Measurements from ENCODE around the gene FAM167B. TPM values are rescaled to one million over a fixed set of nuclear protein-coding genes. Genes with fewer than 3 reads are reported as not detected.
"Not testable (repeated sequence)": the region's sequence is repeated elsewhere in the genome, so short reads cannot be mapped to it uniquely, and the experiment has no call there.

The FAM167B gene
- total RNA-seq, 2 experiments from 2014 or later: 0.58 to 0.87 TPM

- Mint-ChIP-seq H3K9me3 (no peaks in the 10 kb centered on the region), H3K36me3 (ENCODE audit: low read depth) (peaks cover 74% of the 10 kb centered on the region), H3K27ac (peak overlapping the region; percentile 90), H3K27me3 (no peaks in the 10 kb centered on the region), H3K4me1 (peaks cover 67% of the 10 kb centered on the region), H3K4me3 (peak overlapping the region; percentile 72)
- ChIA-PET POLR2A (no interaction called here), CTCF (interaction anchor here (0.8 to 1.5 kb wide), 4 partner anchors 8 to 72 kb away, joined by 3 to 4 read pairs (median 4); no protein-coding TSS in a partner anchor)
- peak; percentile 87 for DNase-seq
These were observed 26.6 kb downstream of the FAM167B start for GRCh38 chr1:32273391-32274208.

- CTCF ChIA-PET: interaction anchor here (0.8 to 1.7 kb wide), 4 partner anchors 9 to 27 kb away, joined by 3 to 5 read pairs (median 4); no protein-coding TSS in a partner anchor
- no peak for DNase-seq
- H3K4me3 Mint-ChIP-seq: peak overlapping the region; percentile 72
- peaks cover 81% of the 10 kb centered on the region for H3K36me3 Mint-ChIP-seq (ENCODE audit: low read depth)
- POLR2A ChIA-PET: interaction anchor here (0.5 kb wide), 1 partner anchor 19 kb away, joined by 5 read pairs; no protein-coding TSS in a partner anchor
- no peaks in the 10 kb centered on the region for H3K9me3 Mint-ChIP-seq
- H3K27me3 Mint-ChIP-seq: no peaks in the 10 kb centered on the region
- H3K4me1 Mint-ChIP-seq: peaks cover 70% of the 10 kb centered on the region
- H3K27ac Mint-ChIP-seq: peak overlapping the region; percentile 90
These were observed 27.8 kb downstream of the FAM167B start for GRCh38 chr1:32274646-32275340.

- H3K4me3 Mint-ChIP-seq: no peak overlapping the region
- H3K27me3 Mint-ChIP-seq: no peaks in the 10 kb centered on the region
- POLR2A ChIA-PET: no interaction called here
- peaks cover 69% of the 10 kb centered on the region for H3K4me1 Mint-ChIP-seq
- H3K9me3 Mint-ChIP-seq: no peaks in the 10 kb centered on the region
- DNase-seq: no peak
- peak overlapping the region; percentile 90 for H3K27ac Mint-ChIP-seq
- peaks cover 83% of the 10 kb centered on the region for H3K36me3 Mint-ChIP-seq (ENCODE audit: low read depth)
- CTCF ChIA-PET: interaction anchor here (1.5 to 1.7 kb wide), 2 partner anchors 18 to 27 kb away, joined by 4 to 5 read pairs; no protein-coding TSS in a partner anchor
These were observed 28.4 kb downstream of the FAM167B start for GRCh38 chr1:32275424-32275823.

GRCh38 chr1:32276032-32276782, 29.2 kb downstream of the FAM167B start:
- POLR2A ChIA-PET: interaction anchor here (0.6 kb wide), 1 partner anchor 34 kb away, joined by 6 read pairs; no protein-coding TSS in a partner anchor
- H3K27ac Mint-ChIP-seq: no peak overlapping the region
- H3K36me3 Mint-ChIP-seq (ENCODE audit: low read depth): peaks cover 83% of the 10 kb centered on the region

GRCh38 chr1:32284777-32285176, 37.8 kb downstream of the FAM167B start:
- H3K4me1 Mint-ChIP-seq, CTCF ChIA-PET, H3K4me3 Mint-ChIP-seq, DNase-seq, H3K27ac Mint-ChIP-seq, H3K9me3 Mint-ChIP-seq, POLR2A ChIA-PET, H3K27me3 Mint-ChIP-seq: not testable (repeated sequence)
- peaks cover 59% of the 10 kb centered on the region for H3K36me3 Mint-ChIP-seq (ENCODE audit: low read depth)

More at GRCh38 chr1:32276032-32276782, 29.2 kb downstream of the FAM167B start:
- CTCF ChIA-PET: interaction anchor here (0.6 to 1.7 kb wide), 3 partner anchors 11 to 981 kb away, joined by 3 to 4 read pairs (median 3); no protein-coding TSS in a partner anchor
- Mint-ChIP-seq H3K4me1 (peaks cover 66% of the 10 kb centered on the region), H3K27me3 (no peaks in the 10 kb centered on the region), H3K4me3 (peak overlapping the region; percentile 19), H3K9me3 (no peaks in the 10 kb centered on the region)
- DNase-seq: no peak

- ChIA-PET CTCF (no interaction called here), POLR2A (no interaction called here)
- no peaks in the 10 kb centered on the region for H3K9me3 Mint-ChIP-seq
- no peak overlapping the region for H3K27ac Mint-ChIP-seq
- peaks cover 13% of the 10 kb centered on the region for H3K4me1 Mint-ChIP-seq
- no peak overlapping the region for H3K4me3 Mint-ChIP-seq
- peaks cover 52% of the 10 kb centered on the region for H3K36me3 Mint-ChIP-seq (ENCODE audit: low read depth)
- H3K27me3 Mint-ChIP-seq: no peaks in the 10 kb centered on the region
- DNase-seq: no peak
These were observed 38.6 kb downstream of the FAM167B start for GRCh38 chr1:32285658-32286057.

- Mint-ChIP-seq H3K36me3 (ENCODE audit: low read depth) (peaks cover 47% of the 10 kb centered on the region), H3K4me1 (peaks cover 23% of the 10 kb centered on the region), H3K27ac (peak overlapping the region; percentile 68), H3K27me3 (no peaks in the 10 kb centered on the region), H3K9me3 (no peaks in the 10 kb centered on the region), H3K4me3 (no peak overlapping the region)
- no peak for DNase-seq
- POLR2A ChIA-PET: no interaction called here
- CTCF ChIA-PET: interaction anchor here (0.5 to 1.1 kb wide), 7 partner anchors 10 to 481 kb away, joined by 3 to 4 read pairs (median 3); no protein-coding TSS in a partner anchor
These were observed 39.7 kb downstream of the FAM167B start for GRCh38 chr1:32286763-32287162.

GRCh38 chr1:32289256-32289655, 42.2 kb downstream of the FAM167B start:
- Mint-ChIP-seq H3K36me3 (ENCODE audit: low read depth) (peaks cover 39% of the 10 kb centered on the region), H3K4me3 (no peak overlapping the region), H3K9me3 (no peaks in the 10 kb centered on the region), H3K4me1 (peaks cover 40% of the 10 kb centered on the region), H3K27me3 (no peaks in the 10 kb centered on the region), H3K27ac (no peak overlapping the region)
- ChIA-PET POLR2A (no interaction called here), CTCF (interaction anchor here (1.5 to 2.2 kb wide), 2 partner anchors 15 to 74 kb away, joined by 3 to 8 read pairs; no protein-coding TSS in a partner anchor)
- DNase-seq: no peak

GRCh38 chr1:32291145-32291707, 44.2 kb downstream of the FAM167B start:
- Mint-ChIP-seq H3K4me1 (peaks cover 55% of the 10 kb centered on the region), H3K27ac (peak overlapping the region; percentile 97), H3K36me3 (ENCODE audit: low read depth) (peaks cover 36% of the 10 kb centered on the region), H3K9me3 (no peaks in the 10 kb centered on the region), H3K4me3 (peak overlapping the region; percentile 100), H3K27me3 (no peaks in the 10 kb centered on the region)
- no peak for DNase-seq
- ChIA-PET POLR2A (interaction anchor here (0.6 to 1.2 kb wide), 5 partner anchors 19 to 43 kb away, joined by 3 to 5 read pairs (median 3); partner anchors contain the start of gene LCK), CTCF (interaction anchor here (0.7 to 1.9 kb wide), 12 partner anchors 9 to 81 kb away, joined by 3 to 6 read pairs (median 4); no protein-coding TSS in a partner anchor)

- ChIA-PET POLR2A (interaction anchor here (0.6 to 1.2 kb wide), 5 partner anchors 18 to 146 kb away, joined by 3 read pairs; no protein-coding TSS in a partner anchor), CTCF (interaction anchor here (0.7 to 1.9 kb wide), 13 partner anchors 9 to 191 kb away, joined by 3 to 7 read pairs (median 4); no protein-coding TSS in a partner anchor)
- H3K9me3 Mint-ChIP-seq: no peaks in the 10 kb centered on the region
- peak; percentile 97 for DNase-seq
- H3K36me3 Mint-ChIP-seq (ENCODE audit: low read depth): peaks cover 38% of the 10 kb centered on the region
- peak within 1 kb of the TSS; percentile 97 for H3K27ac Mint-ChIP-seq
- peak within 1 kb of the TSS; percentile 100 for H3K4me3 Mint-ChIP-seq
- peaks cover 59% of the 10 kb centered on the region for H3K4me1 Mint-ChIP-seq
- H3K27me3 Mint-ChIP-seq: no peaks in the 10 kb centered on the region
These were observed 44.9 kb downstream of the FAM167B start, which contains the start of gene HDAC1 for GRCh38 chr1:32291708-32292538. Gene HDAC1, plus strand, starts transcription at chr1:32292083. Its CDS starts 87 bp downstream, at chr1:32292170.

- H3K4me1 Mint-ChIP-seq: peaks cover 54% of the 10 kb centered on the region
- CTCF ChIA-PET: interaction anchor here (2.7 kb wide), 1 partner anchor 50 kb away, joined by 11 read pairs; no protein-coding TSS in a partner anchor
- POLR2A ChIA-PET: interaction anchor here (0.6 to 0.7 kb wide), 2 partner anchors 26 to 41 kb away, joined by 4 to 6 read pairs; no protein-coding TSS in a partner anchor
These were observed 51.2 kb downstream of the FAM167B start for GRCh38 chr1:32298211-32298610.

More at GRCh38 chr1:32298211-32298610, 51.2 kb downstream of the FAM167B start:
- Mint-ChIP-seq H3K36me3 (ENCODE audit: low read depth) (peaks cover 49% of the 10 kb centered on the region), H3K27ac (peak overlapping the region; percentile 50)
- H3K9me3 Mint-ChIP-seq, H3K4me3 Mint-ChIP-seq, DNase-seq, H3K27me3 Mint-ChIP-seq: not testable (repeated sequence)
